MM.1S (cell line): Measurements from ENCODE around the gene CCDC187.

Source experiments
- DNase-seq: peaks from one replicate; pipeline ENCODE4 v3.0.0-alpha.2; 2015
- H2AFZ ChIP-seq: fragments of 300-600 bp; sonication (generic); 2 replicates; pipeline ENCODE4 v1.6.0; 2016; ENCODE audit warnings: antibody characterized with exemption, low read length
- H3F3A ChIP-seq: fragments of 300-600 bp; sonication (generic); 2 replicates; pipeline ENCODE4 v1.6.1; 2016; ENCODE audit warnings: mild to moderate bottlenecking, antibody characterized with exemption, low read length, moderate library complexity, mixed read lengths; ENCODE audit not compliant: insufficient read depth
- H3K27ac ChIP-seq: fragments of 300-600 bp; sonication (generic); 2 replicates; pipeline ENCODE4 v1.5.1; 2016; ENCODE audit warnings: mild to moderate bottlenecking, low read length
- H3K27me3 ChIP-seq: fragments of 300-600 bp; sonication (generic); replicated peaks from 2 replicates; pipeline ENCODE4 v1.6.0; 2016; ENCODE audit warnings: low read length; ENCODE audit not compliant: insufficient read depth
- H3K36me3 ChIP-seq: fragments of 300-600 bp; sonication (generic); replicated peaks from 2 replicates; pipeline ENCODE4 v1.6.1; 2016; ENCODE audit warnings: mild to moderate bottlenecking, low read length, mixed read lengths; ENCODE audit not compliant: insufficient read depth
- H3K4me1 ChIP-seq: fragments of 300-600 bp; sonication (generic); 2 replicates; pipeline ENCODE4 v1.6.1; 2016; ENCODE audit warnings: low read length, mixed read lengths
- H3K4me2 ChIP-seq: fragments of 300-600 bp; sonication (generic); 2 replicates; pipeline ENCODE4 v1.6.0; 2016; ENCODE audit warnings: low read depth, low read length
- H3K4me3 ChIP-seq: fragments of 300-600 bp; sonication (generic); 2 replicates; pipeline ENCODE4 v1.5.1; 2016; ENCODE audit warnings: low read length, mixed read lengths
- H3K79me2 ChIP-seq: fragments of 300-600 bp; sonication (generic); 2 replicates; pipeline ENCODE4 v1.6.1; 2016; ENCODE audit warnings: mixed run types, low read length, mixed read lengths
- H3K9ac ChIP-seq: fragments of 300-600 bp; sonication (generic); 2 replicates; pipeline ENCODE4 v1.6.1; 2016; ENCODE audit warnings: low read length, mixed read lengths
- H3K9me2 ChIP-seq: fragments of 300-600 bp; sonication (generic); replicated peaks from 2 replicates; pipeline ENCODE4 v1.6.1; 2016; ENCODE audit warnings: mild to moderate bottlenecking, low read length, mixed read lengths; ENCODE audit not compliant: insufficient read depth
- H3K9me3 ChIP-seq: fragments of 300-600 bp; sonication (generic); replicated peaks from 2 replicates; pipeline ENCODE4 v1.6.1; 2016; ENCODE audit warnings: mild to moderate bottlenecking, low read length, mixed read lengths; ENCODE audit not compliant: insufficient read depth
- H4K20me1 ChIP-seq: fragments of 300-600 bp; sonication (generic); 2 replicates; pipeline ENCODE4 v1.6.1; 2016; ENCODE audit warnings: mild to moderate bottlenecking, low read length, moderate library complexity, mixed read lengths; ENCODE audit not compliant: insufficient read depth
- CTCF ChIP-seq: fragments of 300-600 bp; sonication (generic); IDR thresholded peaks from 2 replicates; pipeline ENCODE4 v1.5.1; 2016; ENCODE audit warnings: antibody characterized with exemption, low read length, mixed read lengths
- EZH2 ChIP-seq: fragments of 300-600 bp; sonication (generic); optimal IDR thresholded peaks from 2 replicates; pipeline ENCODE3; 2017; ENCODE audit warnings: low read depth, mild to moderate bottlenecking, antibody characterized with exemption, low read length, mixed read lengths
- EZH2phosphoT487 ChIP-seq: fragments of 300-600 bp; sonication (generic); IDR thresholded peaks from 2 replicates; pipeline ENCODE4 v1.6.1; 2018; ENCODE audit warnings: antibody characterized with exemption, low read length

CCDC187 gene

DNA sequence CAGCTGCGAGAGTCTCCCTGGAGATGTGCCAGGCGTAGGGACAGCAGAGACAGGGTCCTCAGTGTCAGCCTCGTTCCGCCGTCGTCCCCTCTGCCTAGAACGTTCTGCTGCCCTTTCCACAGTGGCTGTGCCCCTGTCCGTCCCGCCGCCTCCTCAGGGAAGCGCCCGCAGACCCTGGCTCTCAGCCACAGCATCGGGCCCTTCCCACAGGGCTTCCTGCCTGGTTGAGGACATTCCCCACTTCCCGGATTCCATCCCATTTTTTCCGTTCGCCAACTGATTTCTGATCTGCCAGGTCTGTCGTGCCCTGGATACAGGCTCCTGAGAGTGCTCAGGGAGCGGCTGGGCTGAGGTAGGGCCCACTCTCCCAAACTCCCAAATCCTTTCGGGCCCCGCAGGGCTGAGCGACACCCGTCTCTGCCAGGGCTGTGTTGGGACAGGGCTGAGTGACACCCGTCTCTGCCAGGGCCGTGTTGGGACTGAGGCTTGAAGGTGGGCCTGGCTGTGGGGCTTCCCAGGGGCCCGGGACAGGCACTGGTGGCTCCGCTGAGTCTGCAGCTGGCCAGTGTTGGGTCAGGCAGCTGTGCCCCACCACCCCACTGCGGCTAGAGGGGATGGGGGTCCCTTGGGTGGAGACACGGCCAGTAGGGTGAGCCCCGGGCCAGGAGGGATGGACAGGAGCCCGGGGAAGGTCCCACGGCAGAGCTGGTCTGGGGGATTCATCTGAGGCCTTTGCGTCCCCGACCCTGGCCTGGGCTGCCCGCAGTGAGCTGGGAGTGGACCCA lies 43.8 kb upstream of the CCDC187 start:
- Histone ChIP-seq H3K36me3 (no peaks in the 10 kb centered on the region), H3K4me2 (no peak overlapping the region), H3K79me2 (no peaks in the 10 kb centered on the region)

GRCh38 chr9:136346927-136347465 lies 43.1 kb upstream of the CCDC187 start:
- Histone ChIP-seq H3K4me1 (no peaks in the 10 kb centered on the region), H2AFZ (no peak overlapping the region), H3K27ac (no peak overlapping the region), H3K9me2 (no peaks in the 10 kb centered on the region), H3K4me2 (no peak overlapping the region), H3K27me3 (peaks cover 96% of the 10 kb centered on the region), H4K20me1 (no peaks in the 10 kb centered on the region), H3F3A (no peaks in the 10 kb centered on the region), H3K9ac (no peak overlapping the region), H3K36me3 (no peaks in the 10 kb centered on the region), H3K79me2 (no peaks in the 10 kb centered on the region), H3K4me3 (no peak overlapping the region), H3K9me3 (no peaks in the 10 kb centered on the region)
- no peak for TF ChIP-seq EZH2phosphoT487
- no peak for TF ChIP-seq EZH2
- no peak for TF ChIP-seq CTCF
- DNase-seq, result no peak

More for the DNA sequence above, 43.8 kb upstream of the CCDC187 start:
- Histone ChIP-seq H3K9me2 (no peaks in the 10 kb centered on the region), H3K27ac (no peak overlapping the region), H3K4me1 (no peaks in the 10 kb centered on the region), H3F3A (no peaks in the 10 kb centered on the region), H3K9ac (no peak overlapping the region), H3K9me3 (no peaks in the 10 kb centered on the region), H4K20me1 (no peaks in the 10 kb centered on the region), H3K4me3 (no peak overlapping the region), H3K27me3 (peaks cover 95% of the 10 kb centered on the region), H2AFZ (no peak overlapping the region)
- no peak for DNase-seq
- no peak for TF ChIP-seq EZH2

- TF ChIP-seq EZH2 (no peak), CTCF (no peak)
- Histone ChIP-seq H3K36me3 (no peaks in the 10 kb centered on the region), H3K27ac (no peak overlapping the region), H4K20me1 (no peaks in the 10 kb centered on the region), H3K4me1 (no peaks in the 10 kb centered on the region), H3K9me3 (no peaks in the 10 kb centered on the region), H3K9me2 (no peaks in the 10 kb centered on the region), H3K9ac (no peak overlapping the region), H2AFZ (no peak overlapping the region), H3F3A (no peaks in the 10 kb centered on the region), H3K4me2 (no peak overlapping the region), H3K4me3 (no peak overlapping the region), H3K27me3 (peaks cover 98% of the 10 kb centered on the region), H3K79me2 (no peaks in the 10 kb centered on the region)
- no peak for DNase-seq
These were observed 42.2 kb upstream of the CCDC187 start for GRCh38 chr9:136346157-136346481.
